K562 (cell line): Measurements from ENCODE around the gene ZNF236.

Source experiments
- CTCF ChIP-seq, 3 experiments: IDR thresholded peaks in 2 of 3; conservative IDR thresholded peaks in 1 of 3; 2 replicates each; pipeline ENCODE4 v1.5.1; 2011 to 2012; ENCODE audit warnings: low read length in 3 of 3, mild to moderate bottlenecking in 3 of 3, control low read depth in 2 of 3, improper control_type of control experiment in 1 of 3, inconsistent platforms in 1 of 3, low read depth in 1 of 3, mixed read lengths in 1 of 3, moderate library complexity in 1 of 3; ENCODE audit not compliant: insufficient read depth in 2 of 3
- ELK1 ChIP-seq: sonication (generic); formaldehyde crosslinking; IDR thresholded peaks from 2 replicates; pipeline ENCODE4 v1.8.1; 2022; ENCODE audit warnings: missing genetic modification reagents
- ESRRA ChIP-seq: fragments of 450-650 bp; IDR thresholded peaks from 2 replicates; pipeline ENCODE4 v1.6.1; 2014; ENCODE audit warnings: low read depth, mild to moderate bottlenecking, moderate library complexity, borderline replicate concordance
- GABPA ChIP-seq: fragments of 200-800 bp; sonication (Bioruptor generic); conservative IDR thresholded peaks from 2 replicates; pipeline ENCODE4 v1.6.1; 2016; ENCODE audit warnings: low read depth, missing genetic modification characterization, missing compliant biosample characterization
- MAZ ChIP-seq, 2 experiments: fragments of 450-650 bp in 1 of 2; sonication (generic) in 1 of 2; formaldehyde crosslinking; IDR thresholded peaks in 1 of 2; conservative IDR thresholded peaks in 1 of 2; 2 replicates each; pipeline versions ENCODE4 v1.4.0 to v1.5.0; 2020; ENCODE audit warnings: mild to moderate bottlenecking in 1 of 2, missing genetic modification reagents in 1 of 2
- PHF8 ChIP-seq: fragments of 200-600 bp; sonication (generic); IDR thresholded peaks from 2 replicates; pipeline ENCODE4 v1.6.1; 2012; ENCODE audit warnings: mixed run types, mild to moderate bottlenecking, inconsistent platforms, low read length, moderate library complexity, borderline replicate concordance
- U2AF1 ChIP-seq: fragments of 200-400 bp; formaldehyde crosslinking; optimal IDR thresholded peaks from 2 replicates; pipeline ENCODE3; 2017; ENCODE audit warnings: mild to moderate bottlenecking, low read depth, low read length, moderate library complexity
- TF ChIP-seq, protein P1 (sequence below): fragments of 200-600 bp; sonication (generic); IDR thresholded peaks from one replicate; pipeline ENCODE4 v1.6.1; 2012; ENCODE audit warnings: mild to moderate bottlenecking, low read depth, low read length, inconsistent platforms

GRCh38 chr18:76834379-76834778 is 12.0 kb downstream of the ZNF236 start:
- TF ChIP-seq PHF8 = no peak
- TF ChIP-seq ESRRA = no peak
- TF ChIP-seq CTCF (IDR thresholded peaks at IDR 0.05 in 2 of 3, conservative IDR thresholded peaks at IDR 0.05 in 1 of 3; ENCODE audit: insufficient read depth in 2 of 3, low read depth in 1 of 3, low read length in 3 of 3) = no peak
- TF ChIP-seq ELK1 = no peak
- no peak for TF ChIP-seq GABPA (tag)
- TF ChIP-seq, protein P1, sequence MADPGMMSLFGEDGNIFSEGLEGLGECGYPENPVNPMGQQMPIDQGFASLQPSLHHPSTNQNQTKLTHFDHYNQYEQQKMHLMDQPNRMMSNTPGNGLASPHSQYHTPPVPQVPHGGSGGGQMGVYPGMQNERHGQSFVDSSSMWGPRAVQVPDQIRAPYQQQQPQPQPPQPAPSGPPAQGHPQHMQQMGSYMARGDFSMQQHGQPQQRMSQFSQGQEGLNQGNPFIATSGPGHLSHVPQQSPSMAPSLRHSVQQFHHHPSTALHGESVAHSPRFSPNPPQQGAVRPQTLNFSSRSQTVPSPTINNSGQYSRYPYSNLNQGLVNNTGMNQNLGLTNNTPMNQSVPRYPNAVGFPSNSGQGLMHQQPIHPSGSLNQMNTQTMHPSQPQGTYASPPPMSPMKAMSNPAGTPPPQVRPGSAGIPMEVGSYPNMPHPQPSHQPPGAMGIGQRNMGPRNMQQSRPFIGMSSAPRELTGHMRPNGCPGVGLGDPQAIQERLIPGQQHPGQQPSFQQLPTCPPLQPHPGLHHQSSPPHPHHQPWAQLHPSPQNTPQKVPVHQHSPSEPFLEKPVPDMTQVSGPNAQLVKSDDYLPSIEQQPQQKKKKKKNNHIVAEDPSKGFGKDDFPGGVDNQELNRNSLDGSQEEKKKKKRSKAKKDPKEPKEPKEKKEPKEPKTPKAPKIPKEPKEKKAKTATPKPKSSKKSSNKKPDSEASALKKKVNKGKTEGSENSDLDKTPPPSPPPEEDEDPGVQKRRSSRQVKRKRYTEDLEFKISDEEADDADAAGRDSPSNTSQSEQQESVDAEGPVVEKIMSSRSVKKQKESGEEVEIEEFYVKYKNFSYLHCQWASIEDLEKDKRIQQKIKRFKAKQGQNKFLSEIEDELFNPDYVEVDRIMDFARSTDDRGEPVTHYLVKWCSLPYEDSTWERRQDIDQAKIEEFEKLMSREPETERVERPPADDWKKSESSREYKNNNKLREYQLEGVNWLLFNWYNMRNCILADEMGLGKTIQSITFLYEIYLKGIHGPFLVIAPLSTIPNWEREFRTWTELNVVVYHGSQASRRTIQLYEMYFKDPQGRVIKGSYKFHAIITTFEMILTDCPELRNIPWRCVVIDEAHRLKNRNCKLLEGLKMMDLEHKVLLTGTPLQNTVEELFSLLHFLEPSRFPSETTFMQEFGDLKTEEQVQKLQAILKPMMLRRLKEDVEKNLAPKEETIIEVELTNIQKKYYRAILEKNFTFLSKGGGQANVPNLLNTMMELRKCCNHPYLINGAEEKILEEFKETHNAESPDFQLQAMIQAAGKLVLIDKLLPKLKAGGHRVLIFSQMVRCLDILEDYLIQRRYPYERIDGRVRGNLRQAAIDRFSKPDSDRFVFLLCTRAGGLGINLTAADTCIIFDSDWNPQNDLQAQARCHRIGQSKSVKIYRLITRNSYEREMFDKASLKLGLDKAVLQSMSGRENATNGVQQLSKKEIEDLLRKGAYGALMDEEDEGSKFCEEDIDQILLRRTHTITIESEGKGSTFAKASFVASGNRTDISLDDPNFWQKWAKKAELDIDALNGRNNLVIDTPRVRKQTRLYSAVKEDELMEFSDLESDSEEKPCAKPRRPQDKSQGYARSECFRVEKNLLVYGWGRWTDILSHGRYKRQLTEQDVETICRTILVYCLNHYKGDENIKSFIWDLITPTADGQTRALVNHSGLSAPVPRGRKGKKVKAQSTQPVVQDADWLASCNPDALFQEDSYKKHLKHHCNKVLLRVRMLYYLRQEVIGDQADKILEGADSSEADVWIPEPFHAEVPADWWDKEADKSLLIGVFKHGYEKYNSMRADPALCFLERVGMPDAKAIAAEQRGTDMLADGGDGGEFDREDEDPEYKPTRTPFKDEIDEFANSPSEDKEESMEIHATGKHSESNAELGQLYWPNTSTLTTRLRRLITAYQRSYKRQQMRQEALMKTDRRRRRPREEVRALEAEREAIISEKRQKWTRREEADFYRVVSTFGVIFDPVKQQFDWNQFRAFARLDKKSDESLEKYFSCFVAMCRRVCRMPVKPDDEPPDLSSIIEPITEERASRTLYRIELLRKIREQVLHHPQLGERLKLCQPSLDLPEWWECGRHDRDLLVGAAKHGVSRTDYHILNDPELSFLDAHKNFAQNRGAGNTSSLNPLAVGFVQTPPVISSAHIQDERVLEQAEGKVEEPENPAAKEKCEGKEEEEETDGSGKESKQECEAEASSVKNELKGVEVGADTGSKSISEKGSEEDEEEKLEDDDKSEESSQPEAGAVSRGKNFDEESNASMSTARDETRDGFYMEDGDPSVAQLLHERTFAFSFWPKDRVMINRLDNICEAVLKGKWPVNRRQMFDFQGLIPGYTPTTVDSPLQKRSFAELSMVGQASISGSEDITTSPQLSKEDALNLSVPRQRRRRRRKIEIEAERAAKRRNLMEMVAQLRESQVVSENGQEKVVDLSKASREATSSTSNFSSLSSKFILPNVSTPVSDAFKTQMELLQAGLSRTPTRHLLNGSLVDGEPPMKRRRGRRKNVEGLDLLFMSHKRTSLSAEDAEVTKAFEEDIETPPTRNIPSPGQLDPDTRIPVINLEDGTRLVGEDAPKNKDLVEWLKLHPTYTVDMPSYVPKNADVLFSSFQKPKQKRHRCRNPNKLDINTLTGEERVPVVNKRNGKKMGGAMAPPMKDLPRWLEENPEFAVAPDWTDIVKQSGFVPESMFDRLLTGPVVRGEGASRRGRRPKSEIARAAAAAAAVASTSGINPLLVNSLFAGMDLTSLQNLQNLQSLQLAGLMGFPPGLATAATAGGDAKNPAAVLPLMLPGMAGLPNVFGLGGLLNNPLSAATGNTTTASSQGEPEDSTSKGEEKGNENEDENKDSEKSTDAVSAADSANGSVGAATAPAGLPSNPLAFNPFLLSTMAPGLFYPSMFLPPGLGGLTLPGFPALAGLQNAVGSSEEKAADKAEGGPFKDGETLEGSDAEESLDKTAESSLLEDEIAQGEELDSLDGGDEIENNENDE = no peak
- TF ChIP-seq MAZ (CRISPR knock-in tag; conservative IDR thresholded peaks at IDR 0.05 in 1 of 2, IDR thresholded peaks at IDR 0.05 in 1 of 2) = no peak
- no peak for TF ChIP-seq U2AF1
